K562 (cell line): Measurements from ENCODE around the gene ZNF736.

Experiments
- EZH2 ChIP-seq: IDR thresholded peaks from 2 replicates; pipeline ENCODE4 v1.6.1; 2012; ENCODE audit warnings: low read depth, mild to moderate bottlenecking, inconsistent platforms, low read length, borderline replicate concordance
- ZBTB7A ChIP-seq: IDR thresholded peaks from 2 replicates; pipeline ENCODE4 v1.6.1; 2011; ENCODE audit warnings: low read depth, mild to moderate bottlenecking, low read length, moderate library complexity, borderline replicate concordance; ENCODE audit not compliant: control insufficient read depth

GRCh38 chr7:64400401-64400800 is 86.6 kb downstream of the ZNF736 start:
- TF ChIP-seq ZBTB7A (no peak), EZH2 (no peak)
